Neural progenitor cell (in vitro differentiated cells): ENCODE results near the gene FKBP3. TPM values are rescaled to one million over a fixed set of nuclear protein-coding genes. Genes with fewer than 3 reads are reported as not detected.
A peak's percentile ranks its signal among the peaks of the same experiment; 100 is the strongest.

Experiments used
- DNase-seq: peaks from one replicate; pipeline ENCODE4 v3.0.0-alpha.2; 2016; ENCODE audit warnings: low spot score
- H2AFZ ChIP-seq: fragments of 200-600 bp; sonication (generic); replicated peaks from 2 replicates; pipeline ENCODE4 v1.6.1; 2016; ENCODE audit warnings: antibody characterized with exemption
- H3F3A ChIP-seq: fragments of 200-600 bp; sonication (generic); 2 replicates; pipeline ENCODE4 v1.6.1; 2016; ENCODE audit warnings: antibody characterized with exemption, low read depth
- H3K27ac ChIP-seq: fragments of 200-600 bp; sonication (generic); 2 replicates; pipeline ENCODE4 v1.5.1; 2016; ENCODE audit warnings: mild to moderate bottlenecking
- H3K27me3 ChIP-seq: fragments of 200-600 bp; sonication (generic); 2 replicates; pipeline ENCODE4 v1.6.1; 2016; ENCODE audit warnings: mild to moderate bottlenecking, moderate library complexity
- H3K36me3 ChIP-seq: fragments of 200-600 bp; sonication (generic); 2 replicates; pipeline ENCODE4 v1.5.1; 2016
- H3K4me1 ChIP-seq: fragments of 200-600 bp; sonication (generic); 2 replicates; pipeline ENCODE4 v1.6.1; 2016; ENCODE audit warnings: mixed run types
- H3K4me2 ChIP-seq: fragments of 200-600 bp; sonication (generic); 2 replicates; pipeline ENCODE4 v1.6.1; 2016
- H3K4me3 ChIP-seq: fragments of 200-600 bp; sonication (generic); 2 replicates; pipeline ENCODE4 v1.5.1; 2016
- H3K79me2 ChIP-seq: fragments of 200-600 bp; sonication (generic); 2 replicates; pipeline ENCODE4 v1.6.1; 2016; ENCODE audit warnings: low read depth
- H3K9ac ChIP-seq: fragments of 200-600 bp; sonication (generic); 2 replicates; pipeline ENCODE4 v1.6.1; 2016
- H3K9me3 ChIP-seq: fragments of 200-600 bp; sonication (generic); 2 replicates; pipeline ENCODE4 v1.5.1; 2016; ENCODE audit warnings: low read depth
- H4K20me1 ChIP-seq: fragments of 200-600 bp; sonication (generic); 2 replicates; pipeline ENCODE4 v1.6.1; 2016; ENCODE audit warnings: low read depth
- H3K27ac Mint-ChIP-seq: 3 replicates; pipeline ENCODE4 v1.8.0; 2021; ENCODE audit warnings: mixed read lengths
- H3K27me3 Mint-ChIP-seq: 2 replicates; pipeline ENCODE4 v1.8.0; 2022; ENCODE audit warnings: low read depth, mild to moderate bottlenecking, inconsistent platforms, moderate library complexity, mixed read lengths; ENCODE audit not compliant: insufficient read depth
- H3K36me3 Mint-ChIP-seq: 3 replicates; pipeline ENCODE4 v1.8.0; 2021; ENCODE audit warnings: mixed read lengths
- H3K4me1 Mint-ChIP-seq: 3 replicates; pipeline ENCODE4 v1.8.0; 2021; ENCODE audit warnings: mixed read lengths
- H3K4me3 Mint-ChIP-seq: 3 replicates; pipeline ENCODE4 v1.8.0; 2021; ENCODE audit warnings: mild to moderate bottlenecking, moderate library complexity, mixed read lengths
- H3K9me3 Mint-ChIP-seq: 3 replicates; pipeline ENCODE4 v1.8.0; 2020; ENCODE audit warnings: mixed read lengths
- EZH2 ChIP-seq: fragments of 200-600 bp; sonication (generic); IDR thresholded peaks from 2 replicates; pipeline ENCODE4 v1.6.1; 2017; ENCODE audit warnings: antibody characterized with exemption, mild to moderate bottlenecking, moderate library complexity
- EZH2phosphoT487 ChIP-seq: fragments of 200-600 bp; sonication (generic); IDR thresholded peaks from 2 replicates; pipeline ENCODE4 v1.6.1; 2017; ENCODE audit warnings: antibody characterized with exemption
- small RNA-seq: library from RNA; depleted of rRNA; stranded (forward); fragments of <200 nt; gene quantifications from one replicate; pipeline ENCODE3, GENCODE V24; 2015
- total RNA-seq: library from RNA; depleted of rRNA; stranded (reverse); fragments of >200 nt; gene quantifications from 2 replicates; pipeline ENCODE4 v1.2.3, GENCODE V29; 2015; ENCODE audit warnings: low replicate concordance
- TF ChIP-seq, protein P1 (sequence below): fragments of 200-600 bp; sonication (generic); IDR thresholded peaks from 2 replicates; pipeline ENCODE4 v1.5.1; 2017; ENCODE audit warnings: antibody characterized with exemption, mild to moderate bottlenecking

The FKBP3 gene
- total RNA-seq, 1 donor from 2014 or later: 209 TPM

- Histone ChIP-seq H3K4me2 (no peak overlapping the region), H3F3A (no peaks in the 10 kb centered on the region), H3K4me3 (no peak overlapping the region), H3K9me3 (no peaks in the 10 kb centered on the region), H3K9ac (no peak overlapping the region), H3K4me1 (no peaks in the 10 kb centered on the region), H2AFZ (no peak overlapping the region), H3K27me3 (no peaks in the 10 kb centered on the region), H3K79me2 (no peaks in the 10 kb centered on the region), H3K27ac (no peak overlapping the region), H4K20me1 (no peaks in the 10 kb centered on the region), H3K36me3 (peaks cover 5% of the 10 kb centered on the region)
- Mint-ChIP-seq H3K27ac (no peak overlapping the region), H3K36me3 (peaks cover 9% of the 10 kb centered on the region), H3K4me3 (no peak overlapping the region), H3K27me3 (peaks cover 2% of the 10 kb centered on the region), H3K9me3 (no peaks in the 10 kb centered on the region), H3K4me1 (no peaks in the 10 kb centered on the region)
- TF ChIP-seq EZH2phosphoT487 (no peak), EZH2 (no peak)
- TF ChIP-seq, protein P1, sequence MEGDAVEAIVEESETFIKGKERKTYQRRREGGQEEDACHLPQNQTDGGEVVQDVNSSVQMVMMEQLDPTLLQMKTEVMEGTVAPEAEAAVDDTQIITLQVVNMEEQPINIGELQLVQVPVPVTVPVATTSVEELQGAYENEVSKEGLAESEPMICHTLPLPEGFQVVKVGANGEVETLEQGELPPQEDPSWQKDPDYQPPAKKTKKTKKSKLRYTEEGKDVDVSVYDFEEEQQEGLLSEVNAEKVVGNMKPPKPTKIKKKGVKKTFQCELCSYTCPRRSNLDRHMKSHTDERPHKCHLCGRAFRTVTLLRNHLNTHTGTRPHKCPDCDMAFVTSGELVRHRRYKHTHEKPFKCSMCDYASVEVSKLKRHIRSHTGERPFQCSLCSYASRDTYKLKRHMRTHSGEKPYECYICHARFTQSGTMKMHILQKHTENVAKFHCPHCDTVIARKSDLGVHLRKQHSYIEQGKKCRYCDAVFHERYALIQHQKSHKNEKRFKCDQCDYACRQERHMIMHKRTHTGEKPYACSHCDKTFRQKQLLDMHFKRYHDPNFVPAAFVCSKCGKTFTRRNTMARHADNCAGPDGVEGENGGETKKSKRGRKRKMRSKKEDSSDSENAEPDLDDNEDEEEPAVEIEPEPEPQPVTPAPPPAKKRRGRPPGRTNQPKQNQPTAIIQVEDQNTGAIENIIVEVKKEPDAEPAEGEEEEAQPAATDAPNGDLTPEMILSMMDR: no peak
- no peak for DNase-seq
These were observed 68.3 kb downstream of the FKBP3 start for GRCh38 chr14:45065956-45066355.

Small RNA genes within 50 kb of the gene (small RNA-seq; reads per million reads assigned to genes)
- gene RF00151 (0.07 reads per million), gene SNORD127 (2,290 reads per million, percentile 100 among the genes with 10 or more reads in this experiment)

Other genes starting within 250 kb of the FKBP3 start
- 14.8 and 21.8 TPM in 2 replicates for gene KLHL28, start 172.5 kb downstream of the FKBP3 start, total RNA-seq
- gene TOGARAM1, start 172.3 kb downstream of the FKBP3 start, total RNA-seq: 16.2 and 23.1 TPM in 2 replicates
- gene PRPF39, start 50.4 kb downstream of the FKBP3 start, total RNA-seq: 48.2 and 97.2 TPM in 2 replicates
- gene FANCM, start 1.4 kb upstream of the FKBP3 start, total RNA-seq: 18.6 and 29.4 TPM in 2 replicates
- 130 and 211 TPM in 2 replicates for gene MIS18BP1, start 118.7 kb upstream of the FKBP3 start, total RNA-seq